Measurements from ENCODE around the gene KPNA6.

GRCh38 chr1:32104127-32104526, 3.7 kb upstream of the KPNA6 start:
- TF ChIP-seq CTCF (IDR thresholded peaks at IDR 0.05) (no peak), POLR2A (IDR thresholded peaks at IDR 0.05) (no peak)
